ENCODE data around the gene DNMT3A.
A peak's percentile ranks its signal among the peaks of the same experiment; 100 is the strongest.
"Not testable (repeated sequence)": the region's sequence is repeated elsewhere in the genome, so short reads cannot be mapped to it uniquely, and the experiment has no call there.

Gene DNMT3A

GRCh38 chr2:25230198-25230947 is 111.4 kb downstream of the DNMT3A start:
- no peak for DNase-seq

- no peak for DNase-seq
Observed at GRCh38 chr2:25229279-25230197, 112.2 kb downstream of the DNMT3A start.

GRCh38 chr2:25228848-25229278 is 112.9 kb downstream of the DNMT3A start:
- peak; percentile 54 for DNase-seq

GRCh38 chr2:25227576-25227975 is 114.1 kb downstream of the DNMT3A start:
- no peak for DNase-seq

GRCh38 chr2:25226827-25227226 is 114.9 kb downstream of the DNMT3A start:
- no peak for DNase-seq

GRCh38 chr2:25222477-25223121 is 119.1 kb downstream of the DNMT3A start:
- no peak for DNase-seq

GRCh38 chr2:25221579-25221978 is 120.1 kb downstream of the DNMT3A start:
- DNase-seq, result no peak

- no peak for DNase-seq
Observed at GRCh38 chr2:25220313-25220712, 121.4 kb downstream of the DNMT3A start.

GRCh38 chr2:25219621-25220020 is 122.1 kb downstream of the DNMT3A start:
- DNase-seq, result no peak

GRCh38 chr2:25218100-25218499 is 123.6 kb downstream of the DNMT3A start:
- DNase-seq, result no peak

- peak; percentile 90 for DNase-seq
Observed at GRCh38 chr2:25215948-25216679, 125.6 kb downstream of the DNMT3A start.

- DNase-seq, result no peak
Observed at GRCh38 chr2:25215232-25215631, 126.5 kb downstream of the DNMT3A start.

GRCh38 chr2:25213229-25213628 is 128.5 kb downstream of the DNMT3A start:
- DNase-seq, result no peak

- not testable (repeated sequence) for DNase-seq
Observed at GRCh38 chr2:25210923-25211322, 130.8 kb downstream of the DNMT3A start.

- DNase-seq, result peak; percentile 11
Observed at GRCh38 chr2:25207078-25207545, 134.6 kb downstream of the DNMT3A start.

GRCh38 chr2:25204190-25204838 is 137.4 kb downstream of the DNMT3A start:
- peak; percentile 15 for DNase-seq

GRCh38 chr2:25202275-25202674 is 139.4 kb downstream of the DNMT3A start:
- DNase-seq, result no peak

GRCh38 chr2:25201794-25202193 is 139.9 kb downstream of the DNMT3A start:
- no peak for DNase-seq

- DNase-seq, result no peak
Observed at GRCh38 chr2:25201265-25201664, 140.5 kb downstream of the DNMT3A start.

- no peak for DNase-seq
Observed at GRCh38 chr2:25198576-25198975, 143.1 kb downstream of the DNMT3A start.

- DNase-seq, result no peak
Observed at GRCh38 chr2:25198209-25198525, 143.6 kb downstream of the DNMT3A start.
